HepG2 (cell line): Measurements from ENCODE around the gene TAF1B. TPM values are rescaled to one million over a fixed set of nuclear protein-coding genes. Genes with fewer than 3 reads are reported as not detected.
A peak's percentile ranks its signal among the peaks of the same experiment; 100 is the strongest.

ENCODE experiments used
- FOXA3 ChIP-seq: IDR thresholded peaks from 2 replicates; pipeline ENCODE4 v1.6.1; 2016; ENCODE audit warnings: missing genetic modification reagents, missing compliant biosample characterization
- MEIS1 ChIP-seq: sonication (generic); formaldehyde crosslinking; IDR thresholded peaks from 2 replicates; pipeline ENCODE4 v1.9.0; 2021; ENCODE audit warnings: mild to moderate bottlenecking, missing genetic modification reagents, moderate library complexity, borderline replicate concordance
- PAX8 ChIP-seq: sonication (generic); formaldehyde crosslinking; IDR thresholded peaks from 2 replicates; pipeline ENCODE4 v1.8.0; 2022; ENCODE audit warnings: mild to moderate bottlenecking, missing genetic modification reagents, borderline replicate concordance
- TEAD3 ChIP-seq: optimal IDR thresholded peaks from 2 replicates; pipeline ENCODE3; 2016; ENCODE audit warnings: borderline replicate concordance
- ZFP1 ChIP-seq: IDR thresholded peaks from 2 replicates; pipeline ENCODE4 v1.6.1; 2016
- ZFP90 ChIP-seq: sonication (generic); formaldehyde crosslinking; IDR thresholded peaks from 2 replicates; pipeline ENCODE4 v1.8.0; 2022; ENCODE audit warnings: missing genetic modification reagents, mild to moderate bottlenecking, inconsistent platforms, borderline replicate concordance
- ZNF264 ChIP-seq: sonication (generic); formaldehyde crosslinking; IDR thresholded peaks from 2 replicates; pipeline ENCODE4 v1.4.0; 2020; ENCODE audit warnings: missing genetic modification reagents
- ZNF354B ChIP-seq: sonication (generic); formaldehyde crosslinking; IDR thresholded peaks from 2 replicates; pipeline ENCODE4 v1.8.0; 2022; ENCODE audit warnings: mild to moderate bottlenecking, missing genetic modification reagents
- ZNF543 ChIP-seq: sonication (generic); formaldehyde crosslinking; IDR thresholded peaks from 2 replicates; pipeline ENCODE4 v1.4.0; 2020; ENCODE audit warnings: mild to moderate bottlenecking, missing genetic modification reagents
- ZNF761 ChIP-seq: sonication (generic); formaldehyde crosslinking; conservative IDR thresholded peaks from 2 replicates; pipeline ENCODE4 v1.4.0; 2020; ENCODE audit warnings: mild to moderate bottlenecking, missing genetic modification reagents
- ZNF788 ChIP-seq: sonication (generic); formaldehyde crosslinking; IDR thresholded peaks from 2 replicates; pipeline ENCODE4 v1.5.0; 2020; ENCODE audit warnings: mild to moderate bottlenecking, missing genetic modification reagents, borderline replicate concordance
- polyA plus RNA-seq, 8 experiments: library from polyadenylated mRNA; depleted of rRNA in 3 of 8; stranded (reverse) in 7 of 8; unstranded in 1 of 8; fragments of >200 nt; fragmentation: Illumina TruSeq in 4 of 8; extraction: Trizol in 4 of 8; gene quantifications; 2 replicates each; pipeline versions ENCODE4 v1.2.1 to v1.2.3, GENCODE V29; 2011 to 2016; ENCODE audit warnings: low read depth in 4 of 8, missing spikeins in 1 of 8, mixed read lengths in 1 of 8; ENCODE audit not compliant: insufficient read depth in 1 of 8
- total RNA-seq, 5 experiments: library from RNA; depleted of rRNA; stranded (reverse); fragments of >200 nt; fragmentation: Illumina TruSeq; extraction: Trizol; gene quantifications; 2 replicates each; pipeline ENCODE4 v1.2.3, GENCODE V29; 2016; ENCODE audit warnings: low read depth in 1 of 5
- TF ChIP-seq, protein P1 (sequence below): IDR thresholded peaks from 2 replicates; pipeline ENCODE4 v1.6.1; 2016; ENCODE audit warnings: low read depth, missing genetic modification reagents, missing compliant biosample characterization
- TF ChIP-seq, protein P2 (sequence below): sonication (generic); formaldehyde crosslinking; IDR thresholded peaks from 2 replicates; pipeline ENCODE4 v1.9.0; 2022; ENCODE audit warnings: missing genetic modification reagents, mild to moderate bottlenecking, borderline replicate concordance
- TF ChIP-seq, protein P3 (sequence below): IDR thresholded peaks from 2 replicates; pipeline ENCODE4 v1.6.1; 2016; ENCODE audit warnings: low read depth
- TF ChIP-seq, protein P4 (sequence below): sonication (generic); formaldehyde crosslinking; IDR thresholded peaks from 2 replicates; pipeline ENCODE4 v1.4.0; 2020; ENCODE audit warnings: missing genetic modification reagents
- TF ChIP-seq, protein P5 (sequence below): IDR thresholded peaks from 2 replicates; pipeline ENCODE4 v1.6.1; 2016; ENCODE audit warnings: control low read depth

The TAF1B gene
- total and polyA plus RNA-seq, 2 of the 13 experiments (the other 11 are each of a cell fraction or from before 2014, with no cell fraction given) = 13.3 to 27.7 TPM

DNA sequence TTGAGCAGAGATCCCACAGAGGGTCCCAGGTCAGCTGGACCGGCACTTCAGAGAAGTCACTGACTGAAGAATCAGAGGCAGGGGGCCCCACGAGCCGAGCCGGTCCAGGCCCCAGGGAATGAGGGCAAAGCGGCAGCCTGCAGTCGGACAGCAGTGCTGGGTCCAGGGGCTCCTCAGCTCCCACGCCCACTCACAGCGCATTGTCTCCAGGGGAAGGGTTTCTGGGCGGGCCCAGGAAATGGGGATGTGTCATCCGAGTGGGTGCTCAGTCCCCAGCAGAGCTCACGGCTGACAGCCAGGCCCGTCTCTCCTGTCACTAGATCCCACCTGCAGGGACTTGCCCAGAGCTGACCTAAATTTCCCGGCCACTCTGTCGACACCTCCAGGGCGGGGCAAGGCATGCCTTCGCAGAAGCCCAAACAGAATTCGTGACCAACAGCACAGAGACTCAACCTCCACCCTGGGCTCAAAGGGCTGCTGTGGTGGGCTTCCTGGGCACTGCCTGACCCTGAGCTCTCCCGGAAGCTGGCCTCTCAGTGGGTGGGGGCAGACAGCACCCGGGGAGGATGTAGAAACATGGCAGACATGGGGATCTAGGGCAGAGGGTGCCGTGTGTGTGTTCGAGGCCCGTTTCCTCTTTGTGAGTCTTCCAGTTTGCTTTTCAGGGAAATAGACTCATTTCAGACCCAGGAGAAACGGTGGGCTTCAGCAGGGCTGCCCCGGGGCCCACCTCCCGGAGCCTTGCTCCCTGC lies 42.1 kb upstream of the TAF1B start (continued):
- TF ChIP-seq PAX8 (no peak), FOXA3 (CRISPR knock-in tag) (no peak), ZNF264 (CRISPR knock-in tag) (no peak), MEIS1 (CRISPR knock-in tag) (no peak), TEAD3 (CRISPR knock-in tag) (peak; percentile 4), ZNF543 (CRISPR knock-in tag) (no peak), ZNF354B (no peak), ZNF761 (CRISPR knock-in tag) (no peak), ZFP90 (no peak), ZFP1 (CRISPR knock-in tag) (no peak), ZNF788 (CRISPR knock-in tag) (peak; percentile 32; the same call in 1 of the 2 replicates)
- TF ChIP-seq, protein P1, sequence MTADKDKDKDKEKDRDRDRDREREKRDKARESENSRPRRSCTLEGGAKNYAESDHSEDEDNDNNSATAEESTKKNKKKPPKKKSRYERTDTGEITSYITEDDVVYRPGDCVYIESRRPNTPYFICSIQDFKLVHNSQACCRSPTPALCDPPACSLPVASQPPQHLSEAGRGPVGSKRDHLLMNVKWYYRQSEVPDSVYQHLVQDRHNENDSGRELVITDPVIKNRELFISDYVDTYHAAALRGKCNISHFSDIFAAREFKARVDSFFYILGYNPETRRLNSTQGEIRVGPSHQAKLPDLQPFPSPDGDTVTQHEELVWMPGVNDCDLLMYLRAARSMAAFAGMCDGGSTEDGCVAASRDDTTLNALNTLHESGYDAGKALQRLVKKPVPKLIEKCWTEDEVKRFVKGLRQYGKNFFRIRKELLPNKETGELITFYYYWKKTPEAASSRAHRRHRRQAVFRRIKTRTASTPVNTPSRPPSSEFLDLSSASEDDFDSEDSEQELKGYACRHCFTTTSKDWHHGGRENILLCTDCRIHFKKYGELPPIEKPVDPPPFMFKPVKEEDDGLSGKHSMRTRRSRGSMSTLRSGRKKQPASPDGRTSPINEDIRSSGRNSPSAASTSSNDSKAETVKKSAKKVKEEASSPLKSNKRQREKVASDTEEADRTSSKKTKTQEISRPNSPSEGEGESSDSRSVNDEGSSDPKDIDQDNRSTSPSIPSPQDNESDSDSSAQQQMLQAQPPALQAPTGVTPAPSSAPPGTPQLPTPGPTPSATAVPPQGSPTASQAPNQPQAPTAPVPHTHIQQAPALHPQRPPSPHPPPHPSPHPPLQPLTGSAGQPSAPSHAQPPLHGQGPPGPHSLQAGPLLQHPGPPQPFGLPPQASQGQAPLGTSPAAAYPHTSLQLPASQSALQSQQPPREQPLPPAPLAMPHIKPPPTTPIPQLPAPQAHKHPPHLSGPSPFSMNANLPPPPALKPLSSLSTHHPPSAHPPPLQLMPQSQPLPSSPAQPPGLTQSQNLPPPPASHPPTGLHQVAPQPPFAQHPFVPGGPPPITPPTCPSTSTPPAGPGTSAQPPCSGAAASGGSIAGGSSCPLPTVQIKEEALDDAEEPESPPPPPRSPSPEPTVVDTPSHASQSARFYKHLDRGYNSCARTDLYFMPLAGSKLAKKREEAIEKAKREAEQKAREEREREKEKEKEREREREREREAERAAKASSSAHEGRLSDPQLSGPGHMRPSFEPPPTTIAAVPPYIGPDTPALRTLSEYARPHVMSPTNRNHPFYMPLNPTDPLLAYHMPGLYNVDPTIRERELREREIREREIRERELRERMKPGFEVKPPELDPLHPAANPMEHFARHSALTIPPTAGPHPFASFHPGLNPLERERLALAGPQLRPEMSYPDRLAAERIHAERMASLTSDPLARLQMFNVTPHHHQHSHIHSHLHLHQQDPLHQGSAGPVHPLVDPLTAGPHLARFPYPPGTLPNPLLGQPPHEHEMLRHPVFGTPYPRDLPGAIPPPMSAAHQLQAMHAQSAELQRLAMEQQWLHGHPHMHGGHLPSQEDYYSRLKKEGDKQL (CRISPR knock-in tag) = no peak
- TF ChIP-seq, protein P2, sequence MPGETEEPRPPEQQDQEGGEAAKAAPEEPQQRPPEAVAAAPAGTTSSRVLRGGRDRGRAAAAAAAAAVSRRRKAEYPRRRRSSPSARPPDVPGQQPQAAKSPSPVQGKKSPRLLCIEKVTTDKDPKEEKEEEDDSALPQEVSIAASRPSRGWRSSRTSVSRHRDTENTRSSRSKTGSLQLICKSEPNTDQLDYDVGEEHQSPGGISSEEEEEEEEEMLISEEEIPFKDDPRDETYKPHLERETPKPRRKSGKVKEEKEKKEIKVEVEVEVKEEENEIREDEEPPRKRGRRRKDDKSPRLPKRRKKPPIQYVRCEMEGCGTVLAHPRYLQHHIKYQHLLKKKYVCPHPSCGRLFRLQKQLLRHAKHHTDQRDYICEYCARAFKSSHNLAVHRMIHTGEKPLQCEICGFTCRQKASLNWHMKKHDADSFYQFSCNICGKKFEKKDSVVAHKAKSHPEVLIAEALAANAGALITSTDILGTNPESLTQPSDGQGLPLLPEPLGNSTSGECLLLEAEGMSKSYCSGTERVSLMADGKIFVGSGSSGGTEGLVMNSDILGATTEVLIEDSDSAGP (CRISPR knock-in tag) = peak; percentile 66; the same call in 1 of the 2 replicates
- TF ChIP-seq, protein P3, sequence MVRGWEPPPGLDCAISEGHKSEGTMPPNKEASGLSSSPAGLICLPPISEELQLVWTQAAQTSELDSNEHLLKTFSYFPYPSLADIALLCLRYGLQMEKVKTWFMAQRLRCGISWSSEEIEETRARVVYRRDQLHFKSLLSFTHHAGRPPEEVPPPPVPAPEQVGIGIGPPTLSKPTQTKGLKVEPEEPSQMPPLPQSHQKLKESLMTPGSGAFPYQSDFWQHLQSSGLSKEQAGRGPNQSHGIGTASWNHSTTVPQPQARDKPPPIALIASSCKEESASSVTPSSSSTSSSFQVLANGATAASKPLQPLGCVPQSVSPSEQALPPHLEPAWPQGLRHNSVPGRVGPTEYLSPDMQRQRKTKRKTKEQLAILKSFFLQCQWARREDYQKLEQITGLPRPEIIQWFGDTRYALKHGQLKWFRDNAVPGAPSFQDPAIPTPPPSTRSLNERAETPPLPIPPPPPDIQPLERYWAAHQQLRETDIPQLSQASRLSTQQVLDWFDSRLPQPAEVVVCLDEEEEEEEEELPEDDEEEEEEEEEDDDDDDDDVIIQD (CRISPR knock-in tag) = peak; percentile 54; the same call in 1 of the 2 replicates
- TF ChIP-seq, protein P4, sequence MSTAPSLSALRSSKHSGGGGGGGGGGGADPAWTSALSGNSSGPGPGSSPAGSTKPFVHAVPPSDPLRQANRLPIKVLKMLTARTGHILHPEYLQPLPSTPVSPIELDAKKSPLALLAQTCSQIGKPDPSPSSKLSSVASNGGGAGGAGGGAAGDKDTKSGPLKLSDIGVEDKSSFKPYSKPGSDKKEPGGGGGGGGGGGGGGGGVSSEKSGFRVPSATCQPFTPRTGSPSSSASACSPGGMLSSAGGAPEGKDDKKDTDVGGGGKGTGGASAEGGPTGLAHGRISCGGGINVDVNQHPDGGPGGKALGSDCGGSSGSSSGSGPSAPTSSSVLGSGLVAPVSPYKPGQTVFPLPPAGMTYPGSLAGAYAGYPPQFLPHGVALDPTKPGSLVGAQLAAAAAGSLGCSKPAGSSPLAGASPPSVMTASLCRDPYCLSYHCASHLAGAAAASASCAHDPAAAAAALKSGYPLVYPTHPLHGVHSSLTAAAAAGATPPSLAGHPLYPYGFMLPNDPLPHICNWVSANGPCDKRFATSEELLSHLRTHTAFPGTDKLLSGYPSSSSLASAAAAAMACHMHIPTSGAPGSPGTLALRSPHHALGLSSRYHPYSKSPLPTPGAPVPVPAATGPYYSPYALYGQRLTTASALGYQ (CRISPR knock-in tag) = no peak
- TF ChIP-seq, protein P5, sequence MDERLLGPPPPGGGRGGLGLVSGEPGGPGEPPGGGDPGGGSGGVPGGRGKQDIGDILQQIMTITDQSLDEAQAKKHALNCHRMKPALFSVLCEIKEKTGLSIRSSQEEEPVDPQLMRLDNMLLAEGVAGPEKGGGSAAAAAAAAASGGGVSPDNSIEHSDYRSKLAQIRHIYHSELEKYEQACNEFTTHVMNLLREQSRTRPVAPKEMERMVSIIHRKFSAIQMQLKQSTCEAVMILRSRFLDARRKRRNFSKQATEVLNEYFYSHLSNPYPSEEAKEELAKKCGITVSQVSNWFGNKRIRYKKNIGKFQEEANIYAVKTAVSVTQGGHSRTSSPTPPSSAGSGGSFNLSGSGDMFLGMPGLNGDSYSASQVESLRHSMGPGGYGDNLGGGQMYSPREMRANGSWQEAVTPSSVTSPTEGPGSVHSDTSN (CRISPR knock-in tag) = no peak
